Mesenchymal stem cell (in vitro differentiated cells and primary cell): ENCODE results near the gene ADGRL3.

Experiments used
- DNase-seq: peaks from one replicate; pipeline ENCODE4 v3.0.0-alpha.2; 2013
- H2AFZ ChIP-seq: one replicate; pipeline ENCODE4 v1.6.1; 2013; ENCODE audit warnings: low read depth, mild to moderate bottlenecking, control low read depth, inconsistent platforms, low read length, moderate library complexity
- H2AK5ac ChIP-seq: 2 replicates; pipeline ENCODE4 v1.6.1; 2013; ENCODE audit warnings: low read length, moderate library complexity, mild to moderate bottlenecking, inconsistent platforms; ENCODE audit not compliant: severe bottlenecking
- H2BK120ac ChIP-seq: one replicate; pipeline ENCODE4 v1.6.1; 2013; ENCODE audit warnings: low read depth, mild to moderate bottlenecking, inconsistent platforms, low read length, moderate library complexity
- H2BK12ac ChIP-seq, 2 experiments: one replicate each; pipeline ENCODE4 v1.6.1; 2013; ENCODE audit warnings: inconsistent platforms in 2 of 2, low read length in 2 of 2, mild to moderate bottlenecking in 2 of 2, moderate library complexity in 2 of 2, control low read depth in 1 of 2
- H2BK15ac ChIP-seq: one replicate; pipeline ENCODE4 v1.6.1; 2013; ENCODE audit warnings: mild to moderate bottlenecking, low read depth, inconsistent platforms; ENCODE audit not compliant: poor library complexity, severe bottlenecking
- H2BK5ac ChIP-seq: 2 replicates; pipeline ENCODE4 v1.6.1; 2013; ENCODE audit warnings: low read depth, mild to moderate bottlenecking, low read length, control low read depth, inconsistent platforms; ENCODE audit not compliant: poor library complexity, severe bottlenecking
- H3K14ac ChIP-seq, 2 experiments: one replicate each; pipeline ENCODE4 v1.6.1; 2013; ENCODE audit warnings: inconsistent platforms in 2 of 2, low read length in 2 of 2, control low read depth in 1 of 2, mild to moderate bottlenecking in 1 of 2, moderate library complexity in 1 of 2
- H3K18ac ChIP-seq, 2 experiments: one replicate each; pipeline ENCODE4 v1.6.1; 2013; ENCODE audit warnings: inconsistent platforms in 2 of 2, low read length in 2 of 2, control low read depth in 1 of 2, low read depth in 1 of 2, mild to moderate bottlenecking in 1 of 2
- H3K23ac ChIP-seq, 2 experiments: one replicate each; pipeline ENCODE4 v1.6.1; 2013; ENCODE audit warnings: inconsistent platforms in 2 of 2, low read length in 2 of 2, mild to moderate bottlenecking in 2 of 2, moderate library complexity in 2 of 2, control low read depth in 1 of 2
- H3K27ac ChIP-seq: 2 replicates; pipeline ENCODE4 v1.5.1; 2013; ENCODE audit warnings: mild to moderate bottlenecking, moderate library complexity, low read length, control low read depth, inconsistent platforms; ENCODE audit not compliant: poor library complexity, severe bottlenecking
- H3K27me3 ChIP-seq, 2 experiments: 2 replicates each; pipeline versions ENCODE4 v1.6.1 to v1.7.0; 2013; ENCODE audit warnings: low read length in 2 of 2, mild to moderate bottlenecking in 2 of 2, moderate library complexity in 2 of 2, control low read depth in 1 of 2, inconsistent platforms in 1 of 2; ENCODE audit not compliant: control insufficient read depth in 1 of 2, insufficient read depth in 1 of 2
- H3K36me3 ChIP-seq, 2 experiments: 2 replicates each; pipeline versions ENCODE4 v1.6.1 to v1.7.0; 2013; ENCODE audit warnings: low read length in 2 of 2, control low read depth in 1 of 2, inconsistent platforms in 1 of 2, low read depth in 1 of 2, mild to moderate bottlenecking in 1 of 2; ENCODE audit not compliant: insufficient read depth in 2 of 2, control insufficient read depth in 1 of 2
- H3K4ac ChIP-seq, 2 experiments: one replicate each; pipeline ENCODE4 v1.6.1; 2013; ENCODE audit warnings: inconsistent platforms in 2 of 2, low read length in 2 of 2, mild to moderate bottlenecking in 2 of 2, moderate library complexity in 2 of 2, control low read depth in 1 of 2, low read depth in 1 of 2
- H3K4me1 ChIP-seq: 2 replicates; pipeline ENCODE4 v1.6.1; 2013; ENCODE audit warnings: low read depth, low read length, control low read depth; ENCODE audit not compliant: control insufficient read depth, insufficient read depth
- H3K4me2 ChIP-seq: 2 replicates; pipeline ENCODE4 v1.6.1; 2013; ENCODE audit warnings: low read length, mild to moderate bottlenecking, inconsistent platforms; ENCODE audit not compliant: poor library complexity, severe bottlenecking
- H3K4me3 ChIP-seq, 2 experiments: 2 replicates each; pipeline versions ENCODE4 v1.5.1 to v1.7.0; 2013; ENCODE audit warnings: low read length in 2 of 2, mild to moderate bottlenecking in 2 of 2, control low read depth in 1 of 2, low read depth in 1 of 2; ENCODE audit not compliant: insufficient read depth in 1 of 2
- H3K79me1 ChIP-seq: replicated peaks from 2 replicates; pipeline ENCODE4 v1.6.1; 2013; ENCODE audit warnings: mild to moderate bottlenecking, control low read depth, low read length, inconsistent platforms; ENCODE audit not compliant: poor library complexity, severe bottlenecking
- H3K9ac ChIP-seq: 2 replicates; pipeline ENCODE4 v1.7.0; 2013; ENCODE audit warnings: mild to moderate bottlenecking, low read length, moderate library complexity
- H3K9me3 ChIP-seq: 2 replicates; pipeline ENCODE4 v1.7.0; 2013; ENCODE audit warnings: mild to moderate bottlenecking, low read length; ENCODE audit not compliant: control insufficient read depth
- H4K8ac ChIP-seq: one replicate; pipeline ENCODE4 v1.6.1; 2013; ENCODE audit warnings: inconsistent platforms, mild to moderate bottlenecking, low read length, moderate library complexity
- H4K91ac ChIP-seq: one replicate; pipeline ENCODE4 v1.6.1; 2013; ENCODE audit warnings: mild to moderate bottlenecking, low read length, inconsistent platforms
- WGBS: methylation state at CpG from one replicate; pipeline ENCODE4 v1.1.7; 2013; ENCODE audit warnings: mixed read lengths; 5-methylcytosine and 5-hydroxymethylcytosine counted together

Gene ADGRL3

GRCh38 chr4:61478340-61478739 lies 278.2 kb downstream of the ADGRL3 start:
- H3K36me3 ChIP-seq = no peaks in the 10 kb centered on the region
- no peak overlapping the region for H4K8ac ChIP-seq
- H3K9ac ChIP-seq = no peak overlapping the region
- no peak overlapping the region for H3K14ac ChIP-seq
- no peak for DNase-seq
- H2AK5ac ChIP-seq = no peak overlapping the region
- H4K91ac ChIP-seq = no peak overlapping the region
- no peak overlapping the region for H3K4me2 ChIP-seq
- no peak overlapping the region for H3K4ac ChIP-seq
- H2BK15ac ChIP-seq = no peak overlapping the region
- H3K18ac ChIP-seq = no peak overlapping the region
- no peaks in the 10 kb centered on the region for H3K27me3 ChIP-seq
- no peak overlapping the region for H2BK120ac ChIP-seq
- H3K23ac ChIP-seq = no peak overlapping the region
- H3K4me1 ChIP-seq = no peaks in the 10 kb centered on the region
- no peaks in the 10 kb centered on the region for H3K79me1 ChIP-seq
- H3K4me3 ChIP-seq = no peak overlapping the region
- no peak overlapping the region for H2BK5ac ChIP-seq
- no peak overlapping the region for H3K27ac ChIP-seq
- no peak overlapping the region for H2BK12ac ChIP-seq
- H2AFZ ChIP-seq = no peak overlapping the region
- no peaks in the 10 kb centered on the region for H3K9me3 ChIP-seq

- Histone ChIP-seq H3K36me3 (no peaks in the 10 kb centered on the region), H3K27me3 (no peaks in the 10 kb centered on the region), H3K23ac (no peak overlapping the region), H2BK12ac (no peak overlapping the region), H3K4me2 (no peak overlapping the region), H3K9me3 (no peaks in the 10 kb centered on the region), H3K4me3 (no peak overlapping the region), H3K79me1 (no peaks in the 10 kb centered on the region), H4K8ac (no peak overlapping the region), H2BK5ac (no peak overlapping the region), H2BK15ac (no peak overlapping the region), H3K4me1 (no peaks in the 10 kb centered on the region), H2AK5ac (no peak overlapping the region), H3K27ac (no peak overlapping the region), H4K91ac (no peak overlapping the region), H3K9ac (no peak overlapping the region), H3K4ac (no peak overlapping the region), H3K14ac (no peak overlapping the region), H2BK120ac (no peak overlapping the region), H2AFZ (no peak overlapping the region), H3K18ac (no peak overlapping the region)
- 100% methylated on average over 1 of the region's 3 CpGs for WGBS
- DNase-seq = no peak
These were observed 284.9 kb downstream of the ADGRL3 start for GRCh38 chr4:61485056-61485455.

- Histone ChIP-seq H3K36me3 (no peaks in the 10 kb centered on the region), H3K27ac (no peak overlapping the region), H3K4ac (no peak overlapping the region), H3K79me1 (no peaks in the 10 kb centered on the region), H2AK5ac (no peak overlapping the region), H3K9me3 (no peaks in the 10 kb centered on the region), H2BK5ac (no peak overlapping the region), H2BK15ac (no peak overlapping the region), H4K91ac (no peak overlapping the region), H2BK12ac (no peak overlapping the region), H3K27me3 (no peaks in the 10 kb centered on the region), H3K9ac (no peak overlapping the region), H3K4me1 (no peaks in the 10 kb centered on the region), H3K14ac (no peak overlapping the region), H3K4me3 (no peak overlapping the region), H2BK120ac (no peak overlapping the region), H4K8ac (no peak overlapping the region), H3K23ac (no peak overlapping the region), H3K18ac (no peak overlapping the region), H3K4me2 (no peak overlapping the region), H2AFZ (no peak overlapping the region)
- no peak for DNase-seq
- 40% methylated on average over 3 of the region's 3 CpGs for WGBS
These were observed 289.8 kb downstream of the ADGRL3 start for GRCh38 chr4:61489927-61490326.

- H2BK15ac ChIP-seq = no peak overlapping the region
- H2AK5ac ChIP-seq = no peak overlapping the region
- H3K27me3 ChIP-seq = no peaks in the 10 kb centered on the region
- H2BK12ac ChIP-seq = no peak overlapping the region
- H2BK120ac ChIP-seq = no peak overlapping the region
- no peaks in the 10 kb centered on the region for H3K4me1 ChIP-seq
- no peak overlapping the region for H3K23ac ChIP-seq
- H3K9me3 ChIP-seq = no peaks in the 10 kb centered on the region
- H3K4me2 ChIP-seq = no peak overlapping the region
- DNase-seq = no peak
- no peaks in the 10 kb centered on the region for H3K36me3 ChIP-seq
- 83% methylated on average over 3 of the region's 4 CpGs for WGBS
- no peak overlapping the region for H3K18ac ChIP-seq
- H3K9ac ChIP-seq = no peak overlapping the region
- H2BK5ac ChIP-seq = no peak overlapping the region
- no peak overlapping the region for H4K91ac ChIP-seq
- no peak overlapping the region for H3K27ac ChIP-seq
- H3K4me3 ChIP-seq = no peak overlapping the region
- H4K8ac ChIP-seq = no peak overlapping the region
- no peak overlapping the region for H3K4ac ChIP-seq
- no peak overlapping the region for H2AFZ ChIP-seq
- no peak overlapping the region for H3K14ac ChIP-seq
- H3K79me1 ChIP-seq = no peaks in the 10 kb centered on the region
These were observed 292.9 kb downstream of the ADGRL3 start for GRCh38 chr4:61493041-61493440.
